Endometrial microvascular endothelial cells (primary cell): Measurements from ENCODE around the gene STARD9. TPM values are rescaled to one million over a fixed set of nuclear protein-coding genes. Genes with fewer than 3 reads are reported as not detected.
"Not testable (repeated sequence)": the region's sequence is repeated elsewhere in the genome, so short reads cannot be mapped to it uniquely, and the experiment has no call there.

ENCODE experiments used
- in situ Hi-C: cut with HindIII; loops from 2 replicates; pipeline ENCODE4 v1.10.0; 2017; ENCODE audit warnings: low sequenced_read_pairs, low pct_unique_long_range_greater_than_20kb; ENCODE audit errors: inconsistent ontology term
- total RNA-seq: library from RNA; depleted of rRNA; stranded (reverse); fragments of >200 nt; gene quantifications from one replicate; pipeline ENCODE4 v1.2.3, GENCODE V29; 2015; ENCODE audit errors: inconsistent ontology term

STARD9 gene
- total RNA-seq, 1 donor from 2014 or later = 3.2 TPM

- in situ Hi-C loops = no loop called here
These were observed 7.4 kb downstream of the STARD9 start for GRCh38 chr15:42582569-42583375.

GRCh38 chr15:42584031-42584765 lies 8.8 kb downstream of the STARD9 start:
- in situ Hi-C loops = no loop called here

GRCh38 chr15:42590619-42591237 lies 15.3 kb downstream of the STARD9 start:
- in situ Hi-C loops = no loop called here

- in situ Hi-C loops = no loop called here
These were observed 16.0 kb downstream of the STARD9 start for GRCh38 chr15:42591238-42591934.

- in situ Hi-C loops = no loop called here
These were observed 17.3 kb downstream of the STARD9 start for GRCh38 chr15:42592716-42593115.

GRCh38 chr15:42593143-42593542 lies 17.7 kb downstream of the STARD9 start:
- in situ Hi-C loops = no loop called here

GRCh38 chr15:42594095-42594494 lies 18.7 kb downstream of the STARD9 start:
- in situ Hi-C loops = no loop called here

GRCh38 chr15:42595626-42596240 lies 20.3 kb downstream of the STARD9 start:
- in situ Hi-C loops = no loop called here

- in situ Hi-C loops = not testable (repeated sequence)
These were observed 25.9 kb downstream of the STARD9 start for GRCh38 chr15:42601316-42601715.

GRCh38 chr15:42602501-42602900 lies 27.1 kb downstream of the STARD9 start:
- in situ Hi-C loops = no loop called here

- in situ Hi-C loops = no loop called here
These were observed 28.6 kb downstream of the STARD9 start for GRCh38 chr15:42603978-42604377.

GRCh38 chr15:42604894-42605744 lies 29.7 kb downstream of the STARD9 start:
- in situ Hi-C loops = no loop called here

GRCh38 chr15:42605796-42606195 lies 30.4 kb downstream of the STARD9 start:
- in situ Hi-C loops = no loop called here

GRCh38 chr15:42608110-42608531 lies 32.7 kb downstream of the STARD9 start:
- in situ Hi-C loops = no loop called here

GRCh38 chr15:42608752-42609488 lies 33.5 kb downstream of the STARD9 start:
- in situ Hi-C loops = no loop called here

- in situ Hi-C loops = no loop called here
These were observed 36.1 kb downstream of the STARD9 start for GRCh38 chr15:42611532-42611931.

GRCh38 chr15:42612367-42612912 lies 37.0 kb downstream of the STARD9 start:
- in situ Hi-C loops = no loop called here
